ENCODE measurements around the gene ARVCF.

DNA sequence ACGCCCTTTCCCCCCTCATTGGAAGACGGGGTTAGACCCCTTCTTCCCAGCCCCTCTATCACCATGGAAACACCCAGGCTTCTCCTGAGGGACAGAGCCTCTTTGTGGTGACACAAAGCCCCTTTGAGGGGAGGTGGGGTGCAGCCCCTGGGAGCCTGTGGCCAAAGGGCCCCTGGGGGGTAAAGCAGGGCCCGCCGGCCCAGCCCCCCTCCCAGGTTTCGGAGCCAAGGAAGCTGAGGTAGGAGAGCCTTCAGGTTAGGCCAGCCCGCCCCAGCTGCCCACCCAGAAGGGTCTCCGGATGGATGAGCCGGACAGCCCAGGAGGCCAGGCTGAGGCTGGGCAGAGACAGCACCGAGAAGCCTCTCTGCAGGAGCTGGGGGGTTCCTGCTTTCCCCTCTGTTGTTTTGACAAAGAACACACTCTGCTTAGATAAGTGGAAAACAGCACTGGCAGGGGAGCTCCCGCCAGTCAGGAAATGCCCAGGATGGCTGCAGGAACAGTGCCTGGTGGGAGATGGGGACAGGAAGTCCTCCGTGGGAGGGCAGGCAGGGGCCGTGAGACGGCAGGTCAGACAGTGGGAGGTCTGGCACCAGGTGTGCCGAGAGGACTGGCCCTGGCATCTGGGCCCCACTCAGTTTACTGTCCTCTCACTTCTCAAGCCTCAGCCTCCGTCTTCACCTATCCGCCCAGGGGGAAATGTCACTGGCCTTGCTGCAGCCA is 18.2 kb downstream of the ARVCF start:
- TF ChIP-seq CTCF (conservative IDR thresholded peaks at IDR 0.05; ENCODE audit: low read depth in 2 of 2) (no peak), POLR2AphosphoS5 (IDR thresholded peaks at IDR 0.05; ENCODE audit: low read depth) (no peak)
